ENCODE measurements around the gene CHCHD3.

Gene CHCHD3

GRCh38 chr7:133115596-133115995 lies 33.7 kb upstream of the CHCHD3 start:
- H3K9ac ChIP-seq (ENCODE audit: insufficient read length): no peak overlapping the region
- no peak for DNase-seq (ENCODE audit: low read depth, low spot score)
- no peak for TF ChIP-seq EZH2 (IDR thresholded peaks at IDR 0.05)
- no peak for TF ChIP-seq POLR2AphosphoS5 (IDR thresholded peaks at IDR 0.05; ENCODE audit: borderline replicate concordance, low read depth, low read length)
- TF ChIP-seq FOXP2 (optimal IDR thresholded peaks at IDR 0.05; ENCODE audit: control extremely low read depth, extremely low read length, insufficient read depth): no peak
- H3K27ac ChIP-seq: no peak overlapping the region
- no peaks in the 10 kb centered on the region for H3K36me3 ChIP-seq (ENCODE audit: insufficient read depth, low read length)
- H3K4me3 ChIP-seq: no peak overlapping the region
- H3K9me3 ChIP-seq (ENCODE audit: low read depth, low read length): no peaks in the 10 kb centered on the region

DNA sequence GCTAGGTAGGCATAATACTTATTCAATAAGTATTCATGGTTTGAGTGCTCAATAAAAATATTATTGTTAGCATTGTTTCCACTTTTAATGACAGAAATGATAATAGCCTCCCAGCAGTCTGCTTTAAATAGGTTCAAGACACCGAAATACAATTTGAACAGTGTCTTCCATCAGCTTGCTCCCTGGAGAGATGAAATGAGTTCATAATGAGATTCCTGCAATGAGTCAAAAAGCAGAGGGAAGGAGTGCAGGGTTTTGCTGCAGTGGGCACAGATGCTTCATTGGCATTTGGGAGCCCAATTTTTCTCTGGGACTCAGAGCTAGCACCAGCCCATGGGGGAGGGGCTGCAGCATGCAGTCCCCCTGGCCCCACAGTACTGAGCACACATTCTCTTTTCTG lies 32.6 kb upstream of the CHCHD3 start:
- no peak for TF ChIP-seq EZH2 (IDR thresholded peaks at IDR 0.05)
- TF ChIP-seq POLR2AphosphoS5 (IDR thresholded peaks at IDR 0.05; ENCODE audit: borderline replicate concordance, low read depth, low read length): no peak
- no peak for TF ChIP-seq FOXP2 (optimal IDR thresholded peaks at IDR 0.05; ENCODE audit: control extremely low read depth, extremely low read length, insufficient read depth)

GRCh38 chr7:133112976-133113375 lies 31.1 kb upstream of the CHCHD3 start:
- DNase-seq (ENCODE audit: low read depth, low spot score): no peak
- no peak overlapping the region for H3K4me3 ChIP-seq
- TF ChIP-seq EZH2 (IDR thresholded peaks at IDR 0.05): no peak
- TF ChIP-seq POLR2AphosphoS5 (IDR thresholded peaks at IDR 0.05; ENCODE audit: borderline replicate concordance, low read depth, low read length): no peak
- no peak for TF ChIP-seq FOXP2 (optimal IDR thresholded peaks at IDR 0.05; ENCODE audit: control extremely low read depth, extremely low read length, insufficient read depth)
- no peaks in the 10 kb centered on the region for H3K9me3 ChIP-seq (ENCODE audit: low read depth, low read length)
- H3K9ac ChIP-seq (ENCODE audit: insufficient read length): no peak overlapping the region
- H3K27ac ChIP-seq: no peak overlapping the region
- no peaks in the 10 kb centered on the region for H3K36me3 ChIP-seq (ENCODE audit: insufficient read depth, low read length)

More for the DNA sequence above, 32.6 kb upstream of the CHCHD3 start:
- no peaks in the 10 kb centered on the region for H3K36me3 ChIP-seq (ENCODE audit: insufficient read depth, low read length)
- H3K27ac ChIP-seq: no peak overlapping the region
- no peaks in the 10 kb centered on the region for H3K9me3 ChIP-seq (ENCODE audit: low read depth, low read length)
- no peak overlapping the region for H3K4me3 ChIP-seq
- H3K9ac ChIP-seq (ENCODE audit: insufficient read length): no peak overlapping the region
- no peak for DNase-seq (ENCODE audit: low read depth, low spot score)

- Histone ChIP-seq H3K4me3 (no peak overlapping the region), H3K9ac (ENCODE audit: insufficient read length) (no peak overlapping the region), H3K9me3 (ENCODE audit: low read depth, low read length) (no peaks in the 10 kb centered on the region), H3K36me3 (ENCODE audit: insufficient read depth, low read length) (no peaks in the 10 kb centered on the region), H3K27ac (no peak overlapping the region)
- no peak for DNase-seq (ENCODE audit: low read depth, low spot score)
- TF ChIP-seq POLR2AphosphoS5 (IDR thresholded peaks at IDR 0.05; ENCODE audit: borderline replicate concordance, low read depth, low read length) (no peak), FOXP2 (optimal IDR thresholded peaks at IDR 0.05; ENCODE audit: control extremely low read depth, extremely low read length, insufficient read depth) (no peak), EZH2 (IDR thresholded peaks at IDR 0.05) (no peak)
Observed at GRCh38 chr7:133112335-133112734, 30.4 kb upstream of the CHCHD3 start.

DNA sequence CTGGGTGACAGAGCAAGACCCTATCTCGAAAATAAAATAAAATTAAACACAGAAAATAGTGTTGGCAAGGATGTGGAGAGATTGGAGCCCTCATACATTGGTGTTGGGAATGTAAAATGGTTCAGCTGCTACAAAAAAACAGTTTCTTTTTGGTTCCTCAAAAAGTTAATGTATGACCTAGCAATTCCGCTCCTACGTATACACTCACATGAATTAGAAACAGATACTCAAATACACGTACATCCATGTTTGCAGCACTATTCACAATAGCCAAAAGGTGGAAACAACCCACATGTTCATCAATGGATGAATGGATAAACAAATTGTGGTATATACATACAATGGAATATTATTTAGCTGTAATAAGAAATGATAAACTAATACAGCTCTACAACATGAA lies 28.4 kb upstream of the CHCHD3 start:
- Histone ChIP-seq H3K9ac (ENCODE audit: insufficient read length) (no peak overlapping the region), H3K4me3 (no peak overlapping the region), H3K27ac (no peak overlapping the region), H3K9me3 (ENCODE audit: low read depth, low read length) (no peaks in the 10 kb centered on the region), H3K36me3 (ENCODE audit: insufficient read depth, low read length) (no peaks in the 10 kb centered on the region)
- DNase-seq (ENCODE audit: low read depth, low spot score): no peak
- no peak for TF ChIP-seq EZH2 (IDR thresholded peaks at IDR 0.05)

DNA sequence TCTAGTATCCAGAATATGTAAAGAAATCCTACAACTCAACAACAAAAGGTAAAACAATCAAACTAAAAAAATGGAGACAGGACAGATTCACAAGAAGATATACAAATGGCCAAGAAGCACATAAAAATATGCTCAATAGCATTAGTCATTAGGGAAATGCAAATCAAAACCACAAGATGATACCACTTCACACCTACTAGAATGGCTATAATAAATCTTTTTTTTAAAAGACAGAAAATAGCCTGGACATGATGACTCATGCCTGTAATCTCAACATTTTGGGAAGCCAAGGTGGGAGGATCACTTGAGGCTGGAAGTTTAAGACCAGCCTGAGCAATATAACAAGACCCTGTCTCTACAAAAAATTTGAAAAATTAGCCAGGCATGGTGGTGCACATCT lies 27.9 kb upstream of the CHCHD3 start:
- no peaks in the 10 kb centered on the region for H3K9me3 ChIP-seq (ENCODE audit: low read depth, low read length)
- DNase-seq (ENCODE audit: low read depth, low spot score): no peak
- no peak for TF ChIP-seq POLR2AphosphoS5 (IDR thresholded peaks at IDR 0.05; ENCODE audit: borderline replicate concordance, low read depth, low read length)
- TF ChIP-seq EZH2 (IDR thresholded peaks at IDR 0.05): no peak
- no peak for TF ChIP-seq FOXP2 (optimal IDR thresholded peaks at IDR 0.05; ENCODE audit: control extremely low read depth, extremely low read length, insufficient read depth)
- no peaks in the 10 kb centered on the region for H3K36me3 ChIP-seq (ENCODE audit: insufficient read depth, low read length)
- H3K27ac ChIP-seq: no peak overlapping the region
- no peak overlapping the region for H3K4me3 ChIP-seq
- no peak overlapping the region for H3K9ac ChIP-seq (ENCODE audit: insufficient read length)

DNA sequence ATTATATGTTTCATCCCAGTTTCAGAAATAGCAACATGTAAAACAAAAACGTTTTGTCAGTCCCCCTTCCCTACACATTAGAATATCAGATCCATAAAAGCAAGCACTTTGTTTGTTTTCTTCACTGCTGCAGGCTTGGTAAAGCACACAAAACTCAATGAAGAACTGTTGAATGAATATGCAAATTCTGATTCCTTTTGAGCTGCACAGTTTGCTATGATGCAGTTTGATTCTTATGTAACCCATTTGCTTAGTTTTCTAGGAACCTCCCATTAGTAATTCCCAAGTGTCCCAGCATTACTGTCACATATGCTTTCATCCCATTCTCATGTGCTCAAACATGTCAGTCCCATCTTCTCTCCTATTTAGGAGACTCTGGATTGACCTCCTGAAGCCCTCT lies 26.1 kb upstream of the CHCHD3 start:
- no peaks in the 10 kb centered on the region for H3K9me3 ChIP-seq (ENCODE audit: low read depth, low read length)
- no peaks in the 10 kb centered on the region for H3K36me3 ChIP-seq (ENCODE audit: insufficient read depth, low read length)
- TF ChIP-seq POLR2AphosphoS5 (IDR thresholded peaks at IDR 0.05; ENCODE audit: borderline replicate concordance, low read depth, low read length) (no peak), EZH2 (IDR thresholded peaks at IDR 0.05) (no peak), FOXP2 (optimal IDR thresholded peaks at IDR 0.05; ENCODE audit: control extremely low read depth, extremely low read length, insufficient read depth) (no peak)
- H3K27ac ChIP-seq: no peak overlapping the region
- no peak for DNase-seq (ENCODE audit: low read depth, low spot score)
- H3K9ac ChIP-seq (ENCODE audit: insufficient read length): no peak overlapping the region
- H3K4me3 ChIP-seq: no peak overlapping the region

GRCh38 chr7:133102276-133103060 lies 20.6 kb upstream of the CHCHD3 start:
- H3K9me3 ChIP-seq (ENCODE audit: low read depth, low read length): no peaks in the 10 kb centered on the region
- no peak overlapping the region for H3K27ac ChIP-seq
- H3K36me3 ChIP-seq (ENCODE audit: insufficient read depth, low read length): no peaks in the 10 kb centered on the region
- H3K9ac ChIP-seq (ENCODE audit: insufficient read length): no peak overlapping the region
- H3K4me3 ChIP-seq: no peak overlapping the region
- TF ChIP-seq EZH2 (IDR thresholded peaks at IDR 0.05): no peak
- no peak for TF ChIP-seq FOXP2 (optimal IDR thresholded peaks at IDR 0.05; ENCODE audit: control extremely low read depth, extremely low read length, insufficient read depth)
- no peak for TF ChIP-seq POLR2AphosphoS5 (IDR thresholded peaks at IDR 0.05; ENCODE audit: borderline replicate concordance, low read depth, low read length)
- no peak for DNase-seq (ENCODE audit: low read depth, low spot score)
